Retinal pigment epithelial cell (primary cell): ENCODE data around the gene IL1RL1.

Experiments used
- DNase-seq: peaks from one replicate; pipeline ENCODE4 v3.0.0-alpha.2; 2010; ENCODE audit warnings: low read depth
- H3K4me3 ChIP-seq: 2 replicates; pipeline ENCODE4 v1.5.1; 2011; ENCODE audit warnings: mild to moderate bottlenecking, low read length, control low read depth, moderate library complexity
- TF ChIP-seq, protein P1 (sequence below): conservative IDR thresholded peaks from 2 replicates; pipeline ENCODE4 v1.5.1; 2011; ENCODE audit warnings: low read depth, low read length, control low read depth, inconsistent platforms

The IL1RL1 gene

DNA sequence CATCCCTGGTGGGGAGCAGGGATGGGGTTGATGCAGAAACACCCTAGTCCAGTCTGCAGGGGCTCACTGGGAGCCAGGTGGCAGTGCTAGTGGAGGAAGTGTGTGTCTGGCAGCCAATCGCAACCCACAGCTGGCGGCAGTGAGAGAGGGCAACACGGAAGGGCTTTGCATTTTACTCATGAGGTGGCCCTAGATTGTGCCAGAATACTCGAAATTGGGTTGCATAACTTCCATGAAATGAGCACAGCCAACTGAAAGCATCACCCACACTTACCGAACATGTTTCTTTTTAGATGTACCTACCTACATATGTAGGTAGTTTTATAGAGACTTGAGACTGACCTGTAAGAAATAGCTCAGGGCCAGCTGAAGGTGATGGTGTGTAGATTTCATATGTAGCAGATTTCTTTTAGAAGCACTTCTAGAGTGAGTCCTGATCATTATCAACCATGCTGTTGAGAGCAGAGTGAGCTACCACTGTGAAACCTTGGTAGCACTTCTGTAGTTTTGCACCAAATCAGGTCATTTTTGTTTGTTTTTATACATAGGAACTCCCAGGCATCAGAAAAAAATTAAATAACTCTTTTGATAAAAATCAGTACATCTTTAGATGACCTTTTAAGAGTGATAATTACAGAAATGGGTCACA, 57.2 kb downstream of the IL1RL1 start:
- H3K4me3 ChIP-seq: no peak overlapping the region
- TF ChIP-seq, protein P1, sequence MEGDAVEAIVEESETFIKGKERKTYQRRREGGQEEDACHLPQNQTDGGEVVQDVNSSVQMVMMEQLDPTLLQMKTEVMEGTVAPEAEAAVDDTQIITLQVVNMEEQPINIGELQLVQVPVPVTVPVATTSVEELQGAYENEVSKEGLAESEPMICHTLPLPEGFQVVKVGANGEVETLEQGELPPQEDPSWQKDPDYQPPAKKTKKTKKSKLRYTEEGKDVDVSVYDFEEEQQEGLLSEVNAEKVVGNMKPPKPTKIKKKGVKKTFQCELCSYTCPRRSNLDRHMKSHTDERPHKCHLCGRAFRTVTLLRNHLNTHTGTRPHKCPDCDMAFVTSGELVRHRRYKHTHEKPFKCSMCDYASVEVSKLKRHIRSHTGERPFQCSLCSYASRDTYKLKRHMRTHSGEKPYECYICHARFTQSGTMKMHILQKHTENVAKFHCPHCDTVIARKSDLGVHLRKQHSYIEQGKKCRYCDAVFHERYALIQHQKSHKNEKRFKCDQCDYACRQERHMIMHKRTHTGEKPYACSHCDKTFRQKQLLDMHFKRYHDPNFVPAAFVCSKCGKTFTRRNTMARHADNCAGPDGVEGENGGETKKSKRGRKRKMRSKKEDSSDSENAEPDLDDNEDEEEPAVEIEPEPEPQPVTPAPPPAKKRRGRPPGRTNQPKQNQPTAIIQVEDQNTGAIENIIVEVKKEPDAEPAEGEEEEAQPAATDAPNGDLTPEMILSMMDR: no peak
- DNase-seq: no peak

DNA sequence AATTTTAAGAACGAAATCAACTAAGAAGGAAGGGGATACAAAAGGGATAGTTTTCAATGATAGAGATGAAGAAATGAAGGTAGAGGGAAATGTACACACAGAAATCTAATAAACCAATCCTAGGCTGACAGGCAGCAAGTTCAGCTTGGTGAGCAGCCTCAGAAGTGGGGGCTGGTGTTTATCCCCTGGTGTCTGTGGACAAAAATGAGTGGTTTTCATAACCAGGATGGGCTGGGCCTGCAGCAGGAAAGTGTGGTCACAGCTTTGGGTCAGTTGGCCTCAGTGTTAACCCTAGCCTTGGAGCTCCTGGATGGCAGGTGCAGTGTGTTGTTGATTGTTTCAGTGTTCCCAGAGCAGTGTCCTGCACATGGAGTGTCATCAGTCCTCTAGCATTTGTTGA, 58.5 kb downstream of the IL1RL1 start:
- TF ChIP-seq, protein P1: no peak
- no peak overlapping the region for H3K4me3 ChIP-seq
- no peak for DNase-seq

DNA sequence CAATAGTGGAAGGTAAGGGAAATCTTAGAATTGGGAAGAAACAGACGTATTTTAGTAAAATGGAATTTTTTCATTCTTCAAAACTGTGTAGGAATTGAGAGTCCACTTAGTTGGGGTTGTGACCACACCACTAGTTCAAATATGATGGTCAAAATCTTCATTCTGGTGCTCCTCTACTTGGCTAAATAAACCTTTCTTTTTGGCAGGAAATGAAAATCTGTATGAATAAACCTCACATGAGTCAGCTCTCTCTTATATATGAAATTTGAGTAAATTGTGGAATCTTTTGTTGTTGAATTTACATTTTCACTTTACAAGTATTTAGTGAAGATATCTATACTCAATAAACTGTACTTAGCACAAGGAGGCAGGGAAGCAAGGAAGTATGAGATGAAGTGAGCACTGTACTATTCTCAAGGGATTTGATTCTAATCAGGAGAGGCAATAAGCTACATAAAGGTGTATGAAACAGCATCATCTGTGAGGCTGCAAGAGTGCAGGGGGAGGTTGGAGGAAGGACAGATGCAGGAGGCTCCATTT, 64.8 kb downstream of the IL1RL1 start:
- TF ChIP-seq, protein P1: no peak
- no peak overlapping the region for H3K4me3 ChIP-seq
- DNase-seq: no peak

DNA sequence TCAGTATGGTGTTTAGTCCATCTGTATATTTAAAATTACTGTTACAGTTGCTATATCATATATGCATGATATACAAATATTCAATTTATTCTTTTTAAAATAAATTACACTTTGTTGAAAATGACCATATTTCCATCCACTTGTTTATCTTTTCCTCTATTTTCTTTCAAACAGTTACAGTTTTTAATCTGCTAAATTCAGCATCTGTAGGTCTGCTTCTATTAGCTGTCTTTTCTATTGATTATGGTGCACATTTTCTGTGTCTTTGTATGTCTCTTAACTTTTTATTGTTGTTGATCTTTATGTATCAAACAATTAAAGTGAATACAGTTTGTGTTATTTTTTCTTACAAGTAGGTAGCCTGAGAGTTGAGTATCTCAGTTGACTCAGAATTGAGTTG, 72.4 kb downstream of the IL1RL1 start:
- TF ChIP-seq, protein P1: no peak
- DNase-seq: no peak
- no peak overlapping the region for H3K4me3 ChIP-seq

DNA sequence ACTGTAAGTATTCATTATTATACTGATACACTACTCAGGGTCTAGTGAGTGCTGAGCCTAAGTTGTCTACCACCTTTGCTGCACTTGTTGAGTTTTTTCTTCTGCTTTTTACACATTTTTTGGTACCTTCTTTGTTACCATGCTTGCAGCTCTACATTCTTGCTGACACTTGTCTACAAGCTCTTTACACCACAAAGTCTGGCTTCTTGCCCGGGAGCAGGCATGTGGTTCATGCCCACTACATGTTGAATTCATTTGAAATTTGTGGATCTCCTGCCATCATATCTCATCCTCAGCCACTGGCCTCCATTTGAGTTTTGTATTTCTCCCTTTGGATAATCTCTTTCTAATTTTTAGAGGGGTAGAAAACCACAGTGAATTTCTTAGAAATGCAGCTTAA, 74.2 kb downstream of the IL1RL1 start:
- TF ChIP-seq, protein P1: no peak
- no peak for DNase-seq
- H3K4me3 ChIP-seq: no peak overlapping the region

DNA sequence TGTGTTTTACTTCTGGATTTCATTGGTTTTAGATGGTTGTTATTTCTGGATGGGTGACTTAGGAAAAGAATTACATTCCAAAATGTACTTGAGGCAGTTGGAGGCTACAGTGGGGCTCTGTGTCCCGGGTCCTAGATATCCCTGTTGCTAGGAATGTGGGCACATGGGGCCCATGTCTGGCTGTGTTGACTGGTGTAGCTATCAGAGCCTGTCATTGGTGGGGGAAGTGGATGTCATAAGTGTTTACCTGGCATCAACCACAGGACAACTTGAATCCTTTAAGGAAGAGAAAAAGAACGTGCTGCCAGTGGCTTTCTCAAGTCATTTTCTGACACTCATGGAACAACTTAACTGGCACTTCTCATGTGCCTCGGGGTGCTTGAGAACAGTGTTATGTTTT, 74.6 kb downstream of the IL1RL1 start:
- DNase-seq: no peak
- H3K4me3 ChIP-seq: no peak overlapping the region
- TF ChIP-seq, protein P1: no peak

DNA sequence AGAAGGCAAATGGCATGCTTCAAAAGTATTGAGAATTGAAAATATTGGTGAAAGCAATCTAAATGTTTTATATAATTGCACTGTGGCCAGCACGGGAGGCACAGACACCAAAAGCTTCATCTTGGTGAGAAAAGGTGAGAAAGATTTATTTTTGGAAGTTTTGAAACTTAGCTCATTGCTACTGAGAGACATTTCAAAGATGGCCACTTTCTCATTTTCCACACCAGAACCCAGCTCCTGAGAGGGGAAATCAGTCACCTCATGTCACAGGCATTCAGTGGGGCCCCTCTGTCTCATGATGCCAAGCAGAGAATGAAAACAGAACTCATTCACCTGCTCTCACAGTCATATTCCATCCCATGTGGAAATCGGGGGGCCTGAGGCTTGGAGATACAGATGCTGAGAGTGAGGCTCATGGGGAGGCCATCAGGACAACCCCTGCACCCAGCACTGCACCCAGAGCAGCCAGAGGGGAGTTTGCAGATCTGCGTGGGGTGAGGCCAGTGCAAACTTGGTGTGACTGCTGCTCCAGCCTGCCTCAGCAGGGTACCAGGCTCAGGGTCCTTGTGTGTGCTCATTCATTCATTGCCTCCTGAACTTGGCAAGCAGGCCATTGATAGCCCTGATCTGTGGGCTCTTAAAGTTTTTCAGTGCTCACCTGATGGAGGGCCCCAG, 75.6 kb downstream of the IL1RL1 start:
- TF ChIP-seq, protein P1: no peak
- H3K4me3 ChIP-seq: no peak overlapping the region
- DNase-seq: no peak
